ENCODE measurements around the gene IL1R2. TPM values are rescaled to one million over a fixed set of nuclear protein-coding genes. Genes with fewer than 3 reads are reported as not detected.

Gene IL1R2
- total RNA-seq, 2 donors from 2014 or later = 6.9 to 11.4 TPM

DNA sequence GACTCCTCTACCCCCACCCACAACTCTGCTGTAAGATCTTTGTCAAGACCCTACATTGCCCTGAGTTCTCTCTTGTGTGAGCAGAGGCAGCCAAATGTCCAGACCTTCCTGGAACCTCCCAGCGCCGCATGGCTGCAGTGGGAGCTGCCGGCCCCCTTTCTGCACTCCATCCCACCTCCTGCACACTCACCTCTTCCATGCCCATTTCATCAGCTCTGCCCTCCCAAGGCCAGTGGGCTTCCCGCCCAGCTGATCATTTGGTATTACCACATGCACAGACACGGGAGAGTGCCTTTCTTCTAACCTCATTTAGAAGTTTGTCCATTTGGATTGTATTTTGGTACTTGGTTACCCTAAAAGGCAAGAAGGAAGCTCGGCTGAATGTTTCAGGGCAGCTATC, 2.0 kb downstream of the IL1R2 start:
- Histone ChIP-seq H3K9me3 (no peaks in the 10 kb centered on the region), H3K27me3 (replicated peaks; ENCODE audit: insufficient read depth) (no peaks in the 10 kb centered on the region), H3K27ac (no peak overlapping the region), H3K4me1 (replicated peaks) (no peaks in the 10 kb centered on the region), H3K36me3 (no peaks in the 10 kb centered on the region), H3K4me3 (no peak overlapping the region)
- intact Hi-C loops (cut with DNase I) = no loop called here
- TF ChIP-seq, protein P1, sequence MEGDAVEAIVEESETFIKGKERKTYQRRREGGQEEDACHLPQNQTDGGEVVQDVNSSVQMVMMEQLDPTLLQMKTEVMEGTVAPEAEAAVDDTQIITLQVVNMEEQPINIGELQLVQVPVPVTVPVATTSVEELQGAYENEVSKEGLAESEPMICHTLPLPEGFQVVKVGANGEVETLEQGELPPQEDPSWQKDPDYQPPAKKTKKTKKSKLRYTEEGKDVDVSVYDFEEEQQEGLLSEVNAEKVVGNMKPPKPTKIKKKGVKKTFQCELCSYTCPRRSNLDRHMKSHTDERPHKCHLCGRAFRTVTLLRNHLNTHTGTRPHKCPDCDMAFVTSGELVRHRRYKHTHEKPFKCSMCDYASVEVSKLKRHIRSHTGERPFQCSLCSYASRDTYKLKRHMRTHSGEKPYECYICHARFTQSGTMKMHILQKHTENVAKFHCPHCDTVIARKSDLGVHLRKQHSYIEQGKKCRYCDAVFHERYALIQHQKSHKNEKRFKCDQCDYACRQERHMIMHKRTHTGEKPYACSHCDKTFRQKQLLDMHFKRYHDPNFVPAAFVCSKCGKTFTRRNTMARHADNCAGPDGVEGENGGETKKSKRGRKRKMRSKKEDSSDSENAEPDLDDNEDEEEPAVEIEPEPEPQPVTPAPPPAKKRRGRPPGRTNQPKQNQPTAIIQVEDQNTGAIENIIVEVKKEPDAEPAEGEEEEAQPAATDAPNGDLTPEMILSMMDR (IDR thresholded peaks at IDR 0.05) = no peak
- no peak for TF ChIP-seq POLR2A (IDR thresholded peaks at IDR 0.05)
- no peak for TF ChIP-seq POLR2AphosphoS5 (IDR thresholded peaks at IDR 0.05)
- no peak for DNase-seq (ENCODE audit: low spot score)
- WGBS = 87% methylated on average over 6 of the region's 6 CpGs

DNA sequence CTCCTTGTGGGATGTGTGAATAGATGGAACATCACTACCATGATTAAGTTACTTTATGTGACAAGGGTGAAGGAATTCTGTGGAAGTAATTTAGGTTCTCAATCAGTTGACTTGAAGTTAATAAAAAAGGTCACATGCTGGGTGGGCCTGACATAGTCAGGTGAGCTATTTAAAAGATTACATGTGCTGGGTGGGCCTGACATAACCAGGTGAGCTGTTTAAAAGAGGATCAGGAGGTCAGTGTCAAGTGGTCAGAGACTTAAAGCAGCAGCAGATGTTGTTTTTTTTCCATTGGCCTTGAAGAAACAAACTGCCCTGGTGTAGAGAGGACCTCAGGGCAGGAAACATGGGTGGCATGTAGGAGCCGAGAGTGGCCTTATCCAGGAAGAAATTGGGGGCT, 3.3 kb downstream of the IL1R2 start:
- no peaks in the 10 kb centered on the region for H3K27me3 ChIP-seq (replicated peaks; ENCODE audit: insufficient read depth)
- DNase-seq (ENCODE audit: low spot score) = no peak
- 95% methylated on average over 1 of the region's 1 CpG for WGBS
- intact Hi-C loops (cut with DNase I) = no loop called here
- no peaks in the 10 kb centered on the region for H3K4me1 ChIP-seq (replicated peaks)
- no peaks in the 10 kb centered on the region for H3K36me3 ChIP-seq
- no peak overlapping the region for H3K27ac ChIP-seq
- TF ChIP-seq POLR2AphosphoS5 (IDR thresholded peaks at IDR 0.05) = no peak
- TF ChIP-seq, protein P1 (IDR thresholded peaks at IDR 0.05) = no peak
- no peak for TF ChIP-seq POLR2A (IDR thresholded peaks at IDR 0.05)
- H3K4me3 ChIP-seq = no peak overlapping the region
- no peaks in the 10 kb centered on the region for H3K9me3 ChIP-seq

DNA sequence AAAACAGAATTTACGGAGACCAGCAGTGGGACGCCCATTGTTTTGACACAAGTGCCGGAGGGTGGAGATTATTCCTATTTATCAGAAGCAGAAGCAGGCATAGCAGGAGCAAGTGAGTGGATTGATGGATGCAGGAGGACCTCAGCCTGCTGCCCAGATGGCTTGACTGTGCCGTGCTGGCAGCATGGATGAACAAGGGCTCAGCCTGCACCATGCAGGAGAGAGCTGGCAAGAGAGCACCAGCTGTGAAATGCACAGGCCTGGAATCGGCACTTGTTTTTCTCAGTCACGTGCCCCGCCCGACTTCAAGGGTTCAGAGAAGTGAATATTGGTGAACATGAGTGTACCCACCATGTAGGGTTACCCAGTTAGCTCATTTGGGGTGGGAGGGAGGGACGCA, 4.0 kb downstream of the IL1R2 start:
- Histone ChIP-seq H3K36me3 (no peaks in the 10 kb centered on the region), H3K4me3 (no peak overlapping the region), H3K4me1 (replicated peaks) (no peaks in the 10 kb centered on the region), H3K27me3 (replicated peaks; ENCODE audit: insufficient read depth) (no peaks in the 10 kb centered on the region), H3K9me3 (no peaks in the 10 kb centered on the region), H3K27ac (no peak overlapping the region)
- no peak for DNase-seq (ENCODE audit: low spot score)
- intact Hi-C loops (cut with DNase I) = no loop called here
- WGBS = 76% methylated on average over 9 of the region's 9 CpGs
- TF ChIP-seq POLR2A (IDR thresholded peaks at IDR 0.05) = no peak
- no peak for TF ChIP-seq POLR2AphosphoS5 (IDR thresholded peaks at IDR 0.05)
- TF ChIP-seq, protein P1 (IDR thresholded peaks at IDR 0.05) = no peak

DNA sequence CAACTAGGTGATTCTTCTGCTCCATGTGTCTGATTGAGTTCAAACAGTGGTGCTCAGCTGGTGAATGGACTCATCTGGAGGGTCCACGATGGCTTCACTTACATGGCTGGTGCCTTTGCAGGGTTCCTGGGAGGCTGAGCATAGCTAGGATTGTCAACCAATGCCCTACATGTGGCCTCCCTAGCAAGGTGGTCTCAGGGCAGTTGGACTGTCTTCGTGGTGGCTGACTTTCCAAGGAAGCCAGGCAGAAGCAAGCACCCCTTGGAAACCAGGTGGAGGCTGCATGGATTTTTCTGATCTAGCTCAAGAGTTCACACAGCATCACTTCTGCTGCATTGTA, 6.8 kb downstream of the IL1R2 start:
- no peak overlapping the region for H3K27ac ChIP-seq
- no peaks in the 10 kb centered on the region for H3K9me3 ChIP-seq
- intact Hi-C loops (cut with DNase I) = no loop called here
- 98% methylated on average over 2 of the region's 2 CpGs for WGBS
- no peaks in the 10 kb centered on the region for H3K36me3 ChIP-seq
- TF ChIP-seq, protein P1 (IDR thresholded peaks at IDR 0.05) = no peak
- H3K4me1 ChIP-seq (replicated peaks) = no peaks in the 10 kb centered on the region
- no peaks in the 10 kb centered on the region for H3K27me3 ChIP-seq (replicated peaks; ENCODE audit: insufficient read depth)
- no peak for DNase-seq (ENCODE audit: low spot score)
- H3K4me3 ChIP-seq = no peak overlapping the region

DNA sequence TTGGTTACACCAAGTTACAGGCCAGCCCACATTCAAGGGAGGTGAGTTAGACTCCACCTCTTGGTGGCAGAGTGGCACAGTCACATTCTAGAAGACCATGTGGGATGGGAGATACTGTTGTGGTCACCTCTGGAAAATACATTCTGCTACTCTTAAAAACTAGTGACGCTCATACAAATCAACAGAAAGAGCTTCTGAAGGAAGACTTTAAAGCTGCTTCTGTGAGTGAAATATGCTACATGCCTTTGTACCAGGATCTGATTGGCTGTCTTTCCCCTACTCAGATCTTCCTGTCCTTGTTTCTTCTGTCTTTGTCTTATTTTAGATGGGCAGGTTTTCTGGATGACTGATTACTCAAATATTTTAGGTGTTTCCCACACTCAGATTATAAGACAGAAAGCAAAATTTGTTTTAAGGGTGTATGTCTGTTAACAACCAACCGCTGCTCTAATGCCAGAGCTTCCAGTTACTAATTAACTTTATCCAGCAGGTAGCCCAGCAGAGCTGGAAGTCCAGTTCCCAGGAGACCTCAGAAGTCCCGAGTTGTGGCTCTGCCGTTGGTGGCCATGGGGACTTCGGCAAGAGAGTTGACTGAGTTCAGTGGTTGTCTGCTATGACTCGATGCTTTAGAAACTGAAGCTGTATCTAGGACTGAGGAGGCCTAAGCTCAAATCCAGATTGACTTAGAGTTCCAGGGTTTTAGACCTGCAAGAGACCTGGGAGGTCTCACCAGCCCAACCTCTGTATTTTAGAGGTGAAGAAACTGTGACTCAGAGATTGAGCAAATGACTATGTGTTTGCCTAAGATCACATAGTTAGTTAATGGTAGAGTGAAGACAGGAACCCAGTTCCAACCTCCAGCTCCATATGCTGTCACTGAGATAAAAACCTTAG, 7.4 kb downstream of the IL1R2 start:
- Histone ChIP-seq H3K27me3 (replicated peaks; ENCODE audit: insufficient read depth) (no peaks in the 10 kb centered on the region), H3K27ac (no peak overlapping the region), H3K4me3 (no peak overlapping the region), H3K36me3 (no peaks in the 10 kb centered on the region), H3K9me3 (no peaks in the 10 kb centered on the region), H3K4me1 (replicated peaks) (no peaks in the 10 kb centered on the region)
- 67% methylated on average over 6 of the region's 6 CpGs for WGBS
- intact Hi-C loops (cut with DNase I) = no loop called here
- TF ChIP-seq POLR2AphosphoS5 (IDR thresholded peaks at IDR 0.05) = no peak
- TF ChIP-seq, protein P1 (IDR thresholded peaks at IDR 0.05) = no peak
- TF ChIP-seq POLR2A (IDR thresholded peaks at IDR 0.05) = no peak
- no peak for DNase-seq (ENCODE audit: low spot score)

Data from prostate gland (tissue), 2 donors.